ENCODE data around the gene ARL2BP.

Gene ARL2BP

GRCh38 chr16:57284952-57285363, 39.9 kb downstream of the ARL2BP start:
- no peak for DNase-seq

DNA sequence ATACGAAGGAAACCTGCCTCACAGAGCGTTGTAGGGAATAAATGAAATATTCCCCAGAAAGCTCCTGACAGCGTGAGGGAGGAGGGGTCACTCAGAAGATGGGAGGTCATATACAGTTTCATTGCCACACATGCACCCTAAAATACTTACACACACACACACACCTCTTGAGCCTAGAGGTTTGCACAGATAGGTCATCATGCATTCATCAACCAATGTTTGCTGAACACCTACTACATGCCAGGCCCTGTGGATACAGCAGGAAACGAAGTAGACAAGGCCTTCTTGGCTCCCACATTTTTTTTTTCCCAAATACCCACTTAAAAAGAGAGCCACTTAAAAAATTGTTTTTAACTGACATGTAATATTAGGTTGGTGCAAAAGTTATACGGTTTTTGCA, 40.3 kb downstream of the ARL2BP start:
- no peak for DNase-seq

DNA sequence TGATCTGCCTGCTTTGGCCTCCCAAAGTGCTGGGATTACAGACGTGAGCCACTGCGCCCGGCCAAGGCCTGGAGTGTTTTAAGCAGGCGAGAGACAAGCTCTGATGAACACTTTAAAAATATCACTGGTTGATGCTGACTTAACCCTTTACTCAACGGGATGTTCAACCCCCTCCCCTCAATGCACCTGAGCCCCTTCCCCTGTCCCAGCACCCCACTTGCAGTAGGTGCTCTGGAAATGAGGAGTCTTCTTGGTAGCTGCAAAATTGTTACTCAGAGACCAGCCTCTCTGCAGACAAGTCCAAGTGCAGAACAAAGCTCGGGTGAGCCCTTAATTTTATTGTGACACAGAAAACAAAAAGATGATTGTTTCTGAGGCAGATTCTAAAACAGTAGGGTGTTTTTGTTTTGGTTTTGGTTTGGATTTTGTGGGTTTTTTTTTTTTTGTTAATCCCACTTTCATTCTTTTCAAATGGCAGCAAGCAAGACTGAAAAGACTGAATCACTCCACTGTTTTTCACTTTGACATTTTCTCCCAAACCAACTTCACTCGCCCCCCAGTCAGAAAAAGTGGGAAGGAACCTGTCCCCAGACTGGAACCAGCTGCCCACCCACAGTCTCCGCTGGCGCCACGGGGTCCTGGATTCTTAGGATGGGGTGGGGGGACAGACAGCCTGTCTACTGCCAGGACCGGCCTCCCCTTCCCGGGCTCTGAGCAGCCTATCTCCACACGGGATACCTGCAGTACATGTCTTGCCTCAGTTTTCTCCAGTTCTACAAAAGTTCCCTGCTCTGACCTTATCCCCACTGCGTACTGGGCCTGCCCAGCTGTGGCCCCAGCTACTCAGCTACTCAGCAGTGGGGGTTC, 44.6 kb downstream of the ARL2BP start:
- DNase-seq = no peak

- peak; percentile 21 for DNase-seq
Measured at GRCh38 chr16:57297856-57298255, 52.8 kb downstream of the ARL2BP start.

DNA sequence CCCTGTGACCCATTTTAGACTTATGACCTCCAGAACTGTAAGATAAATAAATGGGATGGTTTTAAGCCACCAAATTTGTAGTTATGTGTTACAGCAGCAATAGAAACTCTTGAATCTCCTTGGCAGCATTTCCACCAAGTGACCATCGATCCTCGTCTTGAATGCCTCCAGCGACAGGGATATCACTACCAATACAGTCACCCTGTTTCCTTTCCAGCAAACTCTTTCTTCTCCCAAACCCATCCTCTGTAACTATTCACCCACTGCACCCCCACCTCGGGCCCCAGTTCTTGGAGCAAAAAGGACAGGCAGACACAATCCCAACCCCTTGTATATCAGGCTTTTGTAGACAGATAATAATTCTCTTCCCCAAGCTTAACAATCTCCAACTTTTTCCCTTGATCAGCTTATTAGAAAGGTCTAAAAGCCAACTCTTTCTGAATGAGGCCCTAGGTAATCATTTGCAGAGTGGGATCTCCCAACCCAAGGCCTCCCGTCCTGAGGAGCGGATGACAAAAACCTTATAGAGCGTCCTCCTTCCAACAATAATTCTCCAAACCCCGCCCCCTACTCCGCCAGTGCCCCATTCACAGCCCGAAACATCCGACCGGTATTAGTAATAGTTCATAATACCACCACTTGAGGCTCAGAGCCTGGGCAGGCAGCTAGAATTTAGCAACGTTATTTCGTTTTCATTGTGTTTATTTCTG, 54.1 kb downstream of the ARL2BP start:
- no peak for DNase-seq

DNA sequence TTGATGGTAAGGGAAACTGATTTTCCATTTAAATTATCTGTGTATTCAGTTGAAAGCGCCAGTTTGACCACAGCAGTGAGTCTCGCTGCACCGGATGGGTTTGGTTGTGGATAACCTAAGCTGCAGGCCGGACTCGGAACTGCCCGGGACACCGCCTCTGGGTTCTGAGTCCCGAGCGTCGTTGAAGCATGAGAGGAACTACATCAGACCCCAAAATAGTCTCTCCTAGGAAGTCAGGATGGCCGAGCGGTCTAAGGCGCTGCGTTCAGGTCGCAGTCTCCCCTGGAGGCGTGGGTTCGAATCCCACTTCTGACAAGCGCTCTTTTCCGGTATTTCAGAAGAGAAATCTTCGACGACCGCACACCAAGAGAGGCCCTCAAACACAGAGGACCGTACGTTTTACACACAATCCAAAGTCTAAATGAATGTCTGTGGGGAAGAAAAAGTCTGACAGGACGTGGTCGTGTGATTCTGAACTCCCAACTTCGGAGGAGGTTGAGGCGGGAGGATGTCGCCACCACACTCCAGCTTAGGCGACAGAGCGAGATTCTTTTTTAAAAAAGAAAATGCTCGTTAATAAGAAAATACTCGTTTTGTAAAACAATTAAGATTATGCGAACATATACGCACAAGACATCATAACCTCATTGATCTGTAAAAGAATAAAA, 54.8 kb downstream of the ARL2BP start:
- DNase-seq = peak; percentile 60

- peak; percentile 91 for DNase-seq
Measured at GRCh38 chr16:57300387-57301125, 55.5 kb downstream of the ARL2BP start.

DNA sequence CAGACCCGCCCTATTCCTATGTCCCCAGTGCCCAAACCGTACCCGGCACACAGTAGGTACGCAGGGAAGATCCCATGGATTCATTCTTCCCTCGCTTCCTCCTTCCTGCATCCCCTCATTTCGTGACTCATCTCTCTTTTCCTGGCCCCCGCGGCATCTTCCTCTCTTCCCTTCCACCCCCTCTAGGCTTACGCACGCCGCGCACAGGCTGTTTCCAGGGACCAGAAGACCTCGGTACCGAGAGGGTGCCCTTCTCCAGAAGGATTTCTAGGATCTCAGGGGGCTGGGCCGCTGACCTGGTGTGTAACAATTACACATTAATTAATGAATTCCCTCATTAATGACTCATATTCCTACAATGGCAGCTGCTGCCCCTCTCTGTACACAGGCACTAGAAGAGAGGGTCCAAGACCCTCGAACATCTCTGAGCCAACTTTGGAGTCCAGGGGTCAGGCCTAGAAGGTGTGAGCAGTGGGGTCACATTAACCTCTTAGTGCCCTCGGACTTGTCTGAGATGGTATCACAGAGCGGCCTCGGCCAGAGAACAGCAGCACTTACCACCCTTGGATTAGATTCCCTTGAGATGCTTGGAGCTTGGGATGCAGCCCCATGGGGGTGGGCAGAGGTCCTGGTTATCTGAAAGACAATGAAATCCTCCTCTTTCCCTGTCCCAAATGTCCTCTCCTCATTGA, 56.2 kb downstream of the ARL2BP start:
- DNase-seq = no peak

Measured in NCI-H748 treated with DMSO at 0.1 percent for 48 hours (cell line).